ENCODE measurements around the gene ACMSD. TPM values are rescaled to one million over a fixed set of nuclear protein-coding genes. Genes with fewer than 3 reads are reported as not detected.
"Not testable (repeated sequence)": the region's sequence is repeated elsewhere in the genome, so short reads cannot be mapped to it uniquely, and the experiment has no call there.

The ACMSD gene
- total RNA-seq, 4 donors from 2014 or later = not detected

DNA sequence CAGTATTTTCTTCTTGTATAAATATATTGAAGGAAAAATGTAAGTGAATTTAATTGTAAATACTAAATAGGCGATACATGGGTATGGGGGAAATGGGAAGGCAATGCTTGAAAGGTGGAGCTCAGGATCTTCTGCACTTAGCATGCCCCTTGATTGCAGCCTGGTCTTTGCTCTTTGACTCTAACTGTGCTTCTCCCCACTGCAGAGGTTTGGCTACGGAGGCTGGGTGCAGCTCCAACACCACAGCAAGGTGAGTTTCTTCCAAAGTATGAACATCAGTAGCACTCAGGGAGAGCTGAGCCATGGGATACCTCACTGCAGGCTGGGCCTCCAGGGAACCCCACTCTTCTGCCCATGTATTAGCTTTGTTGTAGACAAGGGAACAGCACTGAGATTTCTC, 6.6 kb downstream of the ACMSD start:
- Histone ChIP-seq H3K27ac (replicated peaks in 1 of 4) (no peak overlapping the region), H3K36me3 (no peaks in the 10 kb centered on the region), H3K27me3 (no peaks in the 10 kb centered on the region), H3K4me3 (no peak overlapping the region), H3K4me1 (no peaks in the 10 kb centered on the region), H3K9me3 (peaks cover 0 to 8% (median 2%) of the 10 kb centered on the region in 4 donors)
- WGBS = 91% methylated on average over 2 of the region's 2 CpGs
- TF ChIP-seq POLR2AphosphoS5 (IDR thresholded peaks at IDR 0.05) (no peak), POLR2A (IDR thresholded peaks at IDR 0.05; ENCODE audit: low read depth) (no peak), EP300 (IDR thresholded peaks at IDR 0.05) (no peak)
- TF ChIP-seq, protein P1, sequence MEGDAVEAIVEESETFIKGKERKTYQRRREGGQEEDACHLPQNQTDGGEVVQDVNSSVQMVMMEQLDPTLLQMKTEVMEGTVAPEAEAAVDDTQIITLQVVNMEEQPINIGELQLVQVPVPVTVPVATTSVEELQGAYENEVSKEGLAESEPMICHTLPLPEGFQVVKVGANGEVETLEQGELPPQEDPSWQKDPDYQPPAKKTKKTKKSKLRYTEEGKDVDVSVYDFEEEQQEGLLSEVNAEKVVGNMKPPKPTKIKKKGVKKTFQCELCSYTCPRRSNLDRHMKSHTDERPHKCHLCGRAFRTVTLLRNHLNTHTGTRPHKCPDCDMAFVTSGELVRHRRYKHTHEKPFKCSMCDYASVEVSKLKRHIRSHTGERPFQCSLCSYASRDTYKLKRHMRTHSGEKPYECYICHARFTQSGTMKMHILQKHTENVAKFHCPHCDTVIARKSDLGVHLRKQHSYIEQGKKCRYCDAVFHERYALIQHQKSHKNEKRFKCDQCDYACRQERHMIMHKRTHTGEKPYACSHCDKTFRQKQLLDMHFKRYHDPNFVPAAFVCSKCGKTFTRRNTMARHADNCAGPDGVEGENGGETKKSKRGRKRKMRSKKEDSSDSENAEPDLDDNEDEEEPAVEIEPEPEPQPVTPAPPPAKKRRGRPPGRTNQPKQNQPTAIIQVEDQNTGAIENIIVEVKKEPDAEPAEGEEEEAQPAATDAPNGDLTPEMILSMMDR (IDR thresholded peaks at IDR 0.05) = no peak
- intact Hi-C loops (cut with DNase I) = no loop called here
- DNase-seq (ENCODE audit: extremely low spot score) = no peak

DNA sequence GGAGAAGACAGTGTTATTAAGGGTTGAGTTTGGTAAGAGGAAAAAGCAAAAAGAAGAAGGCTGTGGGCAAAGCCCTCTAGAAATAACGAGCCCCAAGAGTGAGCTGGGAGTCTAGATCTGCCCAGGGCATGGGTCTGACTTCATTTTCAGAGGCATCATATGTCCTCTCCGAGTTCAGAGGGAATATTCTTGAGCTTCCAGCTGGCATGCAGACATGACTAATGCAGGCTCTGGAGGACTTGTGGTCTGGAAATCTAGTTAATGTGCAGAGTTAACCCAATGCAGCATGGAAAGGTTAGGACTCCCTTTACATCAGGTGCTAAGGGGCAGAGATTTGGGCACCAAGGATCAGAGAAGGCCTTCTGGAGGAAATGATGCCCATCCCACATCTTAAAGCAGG, 7.3 kb downstream of the ACMSD start:
- no peak overlapping the region for H3K27ac ChIP-seq (replicated peaks in 1 of 4)
- no peaks in the 10 kb centered on the region for H3K27me3 ChIP-seq
- DNase-seq (ENCODE audit: extremely low spot score) = no peak
- H3K36me3 ChIP-seq = no peaks in the 10 kb centered on the region
- intact Hi-C loops (cut with DNase I) = no loop called here
- TF ChIP-seq EP300 (IDR thresholded peaks at IDR 0.05) (no peak), POLR2AphosphoS5 (IDR thresholded peaks at IDR 0.05) (no peak), POLR2A (IDR thresholded peaks at IDR 0.05; ENCODE audit: low read depth) (no peak)
- TF ChIP-seq, protein P1 (IDR thresholded peaks at IDR 0.05) = no peak
- no peak overlapping the region for H3K4me3 ChIP-seq
- H3K4me1 ChIP-seq = no peaks in the 10 kb centered on the region
- 87% methylated on average over 2 of the region's 2 CpGs for WGBS
- peaks cover 0 to 8% (median 2%) of the 10 kb centered on the region in 4 donors for H3K9me3 ChIP-seq

DNA sequence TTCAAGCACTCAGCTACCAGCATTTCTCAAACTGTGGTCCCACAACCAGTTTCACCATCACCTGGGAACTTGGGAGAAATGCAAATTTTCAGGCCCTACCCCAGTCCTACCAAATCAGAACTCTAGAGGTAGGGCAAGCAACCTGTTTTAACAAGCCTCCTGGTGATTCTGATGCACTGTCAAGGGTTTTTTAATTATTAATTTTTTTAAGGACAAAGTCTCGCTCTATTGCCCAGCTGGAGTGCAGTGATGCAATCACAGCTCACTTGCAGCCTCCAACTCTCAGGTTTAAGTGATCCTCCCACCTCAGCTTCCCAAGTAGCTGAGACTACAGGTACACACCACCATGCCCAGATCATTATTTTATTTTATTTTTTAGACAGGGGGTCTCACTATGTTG, 7.8 kb downstream of the ACMSD start:
- Histone ChIP-seq H3K4me1 (no peaks in the 10 kb centered on the region), H3K27me3 (no peaks in the 10 kb centered on the region), H3K9me3 (peaks cover 0 to 8% (median 2%) of the 10 kb centered on the region in 4 donors), H3K4me3 (no peak overlapping the region), H3K36me3 (no peaks in the 10 kb centered on the region), H3K27ac (replicated peaks in 1 of 4) (no peak overlapping the region)
- DNase-seq (ENCODE audit: extremely low spot score) = no peak
- intact Hi-C loops (cut with DNase I) = no loop called here
- 100% methylated on average over 1 of the region's 1 CpG for WGBS
- no peak for TF ChIP-seq EP300 (IDR thresholded peaks at IDR 0.05)
- TF ChIP-seq POLR2AphosphoS5 (IDR thresholded peaks at IDR 0.05) = no peak
- no peak for TF ChIP-seq POLR2A (IDR thresholded peaks at IDR 0.05; ENCODE audit: low read depth)
- TF ChIP-seq, protein P1 (IDR thresholded peaks at IDR 0.05) = no peak

DNA sequence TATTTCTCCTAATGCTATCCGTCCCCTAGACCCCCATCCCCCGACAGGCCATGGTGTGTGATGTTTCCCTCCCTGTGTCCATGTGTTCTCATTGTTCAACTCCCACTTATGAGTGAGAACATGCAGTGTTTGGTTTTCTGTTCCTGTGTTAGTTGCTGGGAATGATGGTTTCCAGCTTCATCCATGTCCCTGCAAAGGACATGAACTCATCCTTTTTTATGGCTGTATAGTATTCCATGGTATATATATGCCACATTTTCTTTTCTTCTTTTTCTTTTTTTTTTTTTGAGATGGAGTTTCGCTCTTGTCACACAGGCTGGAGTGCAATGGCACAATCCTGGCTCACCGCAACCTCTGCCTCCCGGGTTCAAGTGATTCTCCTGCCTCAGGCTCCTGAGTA, 9.2 kb downstream of the ACMSD start:
- H3K4me3 ChIP-seq; H3K4me1 ChIP-seq; H3K9me3 ChIP-seq; H3K27ac ChIP-seq (replicated peaks in 1 of 4); DNase-seq (ENCODE audit: extremely low spot score); H3K36me3 ChIP-seq; intact Hi-C loops (cut with DNase I); H3K27me3 ChIP-seq: not testable (repeated sequence)
- WGBS = 93% methylated on average over 5 of the region's 5 CpGs

DNA sequence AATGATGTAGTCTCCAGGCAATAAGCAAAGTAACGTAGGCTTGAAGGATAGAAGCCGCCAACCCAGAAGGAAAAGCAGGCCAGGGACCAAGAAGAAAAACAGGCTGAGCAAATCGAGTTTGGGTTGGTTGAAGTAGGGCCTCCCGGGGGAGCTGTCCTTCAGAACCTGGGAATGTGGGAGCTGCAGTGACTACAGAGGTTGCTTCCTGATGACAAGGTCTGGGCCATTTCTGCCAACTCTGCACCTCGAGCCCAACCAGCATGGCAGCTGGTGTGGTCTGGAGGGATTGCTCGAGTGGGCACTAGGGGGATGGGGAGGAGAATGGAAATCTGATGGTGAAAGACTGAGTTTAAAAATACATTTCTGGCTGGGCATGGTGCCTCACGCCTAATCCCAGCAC, 14.1 kb downstream of the ACMSD start:
- Histone ChIP-seq H3K4me3 (no peak overlapping the region), H3K36me3 (no peaks in the 10 kb centered on the region), H3K27ac (replicated peaks in 1 of 4) (no peak overlapping the region), H3K9me3 (peaks cover 0 to 5% (median 2%) of the 10 kb centered on the region in 4 donors), H3K27me3 (no peaks in the 10 kb centered on the region), H3K4me1 (no peaks in the 10 kb centered on the region)
- TF ChIP-seq, protein P1 (IDR thresholded peaks at IDR 0.05) = no peak
- TF ChIP-seq POLR2A (IDR thresholded peaks at IDR 0.05; ENCODE audit: low read depth) (no peak), POLR2AphosphoS5 (IDR thresholded peaks at IDR 0.05) (no peak), EP300 (IDR thresholded peaks at IDR 0.05) (no peak)
- DNase-seq (ENCODE audit: extremely low spot score) = no peak
- 78% methylated on average over 7 of the region's 7 CpGs for WGBS
- intact Hi-C loops (cut with DNase I) = no loop called here

All from esophagus muscularis mucosa (tissue), 4 donors.